Gastroesophageal sphincter (tissue), 3 donors: Measurements from ENCODE around the gene C9.

Experiments
- EP300 ChIP-seq: sonication (generic); formaldehyde crosslinking; IDR thresholded peaks from one replicate; pipeline ENCODE4 v1.6.1; 2017; ENCODE audit warnings: antibody characterized with exemption, mild to moderate bottlenecking
- POLR2A ChIP-seq, 2 donors: fragments of 450-650 bp; IDR thresholded peaks; one replicate each; pipeline ENCODE4 v1.6.1; 2017; ENCODE audit warnings: antibody characterized with exemption in 2 of 2, mild to moderate bottlenecking in 2 of 2, moderate library complexity in 1 of 2
- POLR2AphosphoS5 ChIP-seq: sonication (generic); formaldehyde crosslinking; IDR thresholded peaks from one replicate; pipeline ENCODE4 v1.6.1; 2017; ENCODE audit warnings: antibody characterized with exemption
- TF ChIP-seq, protein P1 (sequence below), 4 experiments: fragments of 200-600 bp in 2 of 4; fragments of 450-650 bp in 2 of 4; sonication (generic) in 1 of 4; IDR thresholded peaks; one replicate each; pipeline ENCODE4 v1.5.1; 2017 to 2019; ENCODE audit warnings: antibody characterized with exemption in 4 of 4, mild to moderate bottlenecking in 2 of 4, moderate library complexity in 2 of 4

DNA sequence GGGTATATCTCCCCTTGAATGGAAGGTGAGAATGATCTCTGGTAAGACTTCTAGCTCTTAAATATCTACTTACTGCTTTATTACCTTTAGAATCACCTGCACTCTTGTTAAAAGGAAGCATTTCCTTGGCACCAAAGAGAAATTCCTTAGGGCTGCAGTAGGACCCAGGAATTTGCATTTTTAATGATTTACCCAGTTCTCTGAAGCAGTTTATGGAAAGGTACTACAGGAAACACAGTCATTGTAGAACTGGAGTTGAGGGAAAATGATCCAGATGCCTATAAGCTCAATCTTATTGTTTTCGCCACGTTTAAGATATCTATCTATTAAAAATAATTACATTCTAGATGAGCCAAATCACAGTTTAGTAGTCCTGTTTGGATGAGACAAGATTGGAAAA is 9.5 kb upstream of the C9 start:
- TF ChIP-seq EP300 = no peak
- TF ChIP-seq, protein P1, sequence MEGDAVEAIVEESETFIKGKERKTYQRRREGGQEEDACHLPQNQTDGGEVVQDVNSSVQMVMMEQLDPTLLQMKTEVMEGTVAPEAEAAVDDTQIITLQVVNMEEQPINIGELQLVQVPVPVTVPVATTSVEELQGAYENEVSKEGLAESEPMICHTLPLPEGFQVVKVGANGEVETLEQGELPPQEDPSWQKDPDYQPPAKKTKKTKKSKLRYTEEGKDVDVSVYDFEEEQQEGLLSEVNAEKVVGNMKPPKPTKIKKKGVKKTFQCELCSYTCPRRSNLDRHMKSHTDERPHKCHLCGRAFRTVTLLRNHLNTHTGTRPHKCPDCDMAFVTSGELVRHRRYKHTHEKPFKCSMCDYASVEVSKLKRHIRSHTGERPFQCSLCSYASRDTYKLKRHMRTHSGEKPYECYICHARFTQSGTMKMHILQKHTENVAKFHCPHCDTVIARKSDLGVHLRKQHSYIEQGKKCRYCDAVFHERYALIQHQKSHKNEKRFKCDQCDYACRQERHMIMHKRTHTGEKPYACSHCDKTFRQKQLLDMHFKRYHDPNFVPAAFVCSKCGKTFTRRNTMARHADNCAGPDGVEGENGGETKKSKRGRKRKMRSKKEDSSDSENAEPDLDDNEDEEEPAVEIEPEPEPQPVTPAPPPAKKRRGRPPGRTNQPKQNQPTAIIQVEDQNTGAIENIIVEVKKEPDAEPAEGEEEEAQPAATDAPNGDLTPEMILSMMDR (IDR thresholded peaks at IDR 0.05) = no peak
- no peak for TF ChIP-seq POLR2A (IDR thresholded peaks at IDR 0.05)
- no peak for TF ChIP-seq POLR2AphosphoS5
